GM10248 (cell line): Measurements from ENCODE around the gene SSBP3.

Source experiments
- CTCF ChIA-PET: fragments of 300-600 bp; sonication (Branson Sonifier 250); formaldehyde crosslinking; extraction: SDS; loops from one replicate; lab custom pipeline; 2021; ENCODE audit warnings: antibody characterized with exemption; lab: Yijun Ruan, JAX
- POLR2A ChIA-PET: fragments of 350-650 bp; sonication (Branson Sonifier 250); formaldehyde crosslinking; extraction: SDS; loops from one replicate; lab custom pipeline; 2020; ENCODE audit warnings: antibody characterized with exemption; lab: Yijun Ruan, JAX
- DNase-seq: peaks from one replicate; pipeline ENCODE4 v3.0.0; 2012; ENCODE audit errors: extremely low spot score
- CTCF ChIP-seq: IDR thresholded peaks from 2 replicates; pipeline ENCODE4 v1.5.1; 2012; ENCODE audit warnings: mild to moderate bottlenecking, low read depth; ENCODE audit errors: extremely low read depth, missing control alignments, control extremely low read depth

The SSBP3 gene

GRCh38 chr1:54280651-54281050, 125.5 kb downstream of the SSBP3 start:
- ChIA-PET POLR2A (no interaction called here), CTCF (no interaction called here)
- no peak for TF ChIP-seq CTCF
- DNase-seq: no peak

- DNase-seq: no peak
- CTCF ChIA-PET: interaction anchor here (1.6 kb wide), 1 partner anchor 16 kb away, joined by 6 read pairs; no protein-coding TSS in a partner anchor
Observed at GRCh38 chr1:54279457-54279856, 126.7 kb downstream of the SSBP3 start.

DNA sequence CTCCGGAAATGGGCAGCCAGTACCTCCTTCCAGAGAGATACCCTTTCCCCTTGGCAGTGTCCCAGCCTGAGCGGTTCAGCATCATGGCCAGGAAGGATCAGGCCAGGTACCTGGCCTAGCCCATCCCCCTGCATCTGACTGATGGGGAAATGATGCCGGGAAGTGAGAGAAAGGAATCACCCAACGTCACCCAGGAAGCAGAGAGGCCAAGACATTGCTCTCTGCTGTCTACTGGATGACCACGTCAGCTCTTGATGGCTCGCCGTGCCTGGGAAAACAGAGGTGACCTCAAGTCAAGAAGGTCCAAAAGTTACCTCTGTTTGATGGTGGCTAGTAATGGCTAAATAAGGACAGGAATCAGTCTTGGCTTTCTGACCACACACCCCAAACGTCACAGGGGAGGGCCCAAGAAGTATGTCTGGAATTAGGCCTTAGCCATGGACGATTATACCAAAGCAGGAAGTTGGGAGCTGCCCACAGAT, 127.2 kb downstream of the SSBP3 start:
- TF ChIP-seq CTCF: no peak
- DNase-seq: no peak
- ChIA-PET POLR2A (no interaction called here), CTCF (interaction anchor here (1.6 kb wide), 1 partner anchor 16 kb away, joined by 6 read pairs; no protein-coding TSS in a partner anchor)

More at GRCh38 chr1:54279457-54279856, 126.7 kb downstream of the SSBP3 start:
- no peak for TF ChIP-seq CTCF
- POLR2A ChIA-PET: no interaction called here

GRCh38 chr1:54277451-54278341, 128.5 kb downstream of the SSBP3 start:
- CTCF ChIA-PET: interaction anchor here (1.6 kb wide), 1 partner anchor 17 kb away, joined by 6 read pairs; no protein-coding TSS in a partner anchor
- no peak for TF ChIP-seq CTCF
- POLR2A ChIA-PET: no interaction called here
- DNase-seq: peak; percentile 36

GRCh38 chr1:54276617-54277450, 129.4 kb downstream of the SSBP3 start:
- ChIA-PET POLR2A (no interaction called here), CTCF (interaction anchor here (0.8 kb wide), 1 partner anchor 12 kb away, joined by 3 read pairs; no protein-coding TSS in a partner anchor)
- no peak for TF ChIP-seq CTCF
- no peak for DNase-seq

DNA sequence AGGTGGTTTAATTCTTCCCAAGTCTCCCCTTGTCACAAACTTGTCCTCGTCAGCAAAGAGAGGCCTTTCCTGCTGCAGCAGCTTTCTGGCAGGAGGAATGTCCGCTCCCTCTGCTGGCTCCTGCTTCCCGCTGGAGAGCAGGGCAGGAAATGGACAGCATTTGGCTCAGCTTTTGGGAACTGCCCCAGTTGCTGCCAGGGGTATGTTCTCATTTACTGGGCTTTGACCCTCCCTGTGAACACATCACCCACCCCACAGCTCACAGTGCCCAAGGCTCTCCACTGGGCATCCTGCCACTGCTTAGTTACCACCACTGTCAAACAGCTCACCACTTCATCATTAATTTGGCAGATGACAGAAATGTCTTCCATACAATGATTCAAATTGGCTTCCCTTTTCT, 130.8 kb downstream of the SSBP3 start:
- CTCF ChIA-PET: interaction anchor here (1.2 kb wide), 1 partner anchor 20 kb away, joined by 3 read pairs; no protein-coding TSS in a partner anchor
- no peak for DNase-seq
- no peak for TF ChIP-seq CTCF
- POLR2A ChIA-PET: no interaction called here
